Adrenal gland (tissue), 5 donors: ENCODE measurements around the gene SLIT3.

Experiments
- CTCF ChIP-seq, 6 experiments: fragments of 450-650 bp in 4 of 6; fragments of 200-600 bp in 2 of 6; sonication (generic) in 1 of 6; IDR thresholded peaks; 1 replicate in 5 of 6; 2 replicates in 1 of 6; pipeline versions ENCODE4 v1.5.1 to v1.8.0; 2016 to 2021; ENCODE audit warnings: antibody characterized with exemption in 6 of 6, mild to moderate bottlenecking in 2 of 6, moderate library complexity in 1 of 6
- POLR2A ChIP-seq, 2 donors: fragments of 450-650 bp; IDR thresholded peaks; one replicate each; pipeline ENCODE4 v1.6.1; 2017; ENCODE audit warnings: antibody characterized with exemption in 2 of 2, mild to moderate bottlenecking in 2 of 2, moderate library complexity in 1 of 2
- donor health status: DM: no; HTN: no; CAD: no.

- TF ChIP-seq CTCF (IDR thresholded peaks at IDR 0.05) (no peak), POLR2A (IDR thresholded peaks at IDR 0.05) (no peak)
Observed at GRCh38 chr5:168721966-168722365, 579.0 kb downstream of the SLIT3 start.
